GF-D8 (cell line): ENCODE results near the gene ZFP57.
"Not testable (repeated sequence)": the region's sequence is repeated elsewhere in the genome, so short reads cannot be mapped to it uniquely, and the experiment has no call there.

Source experiments
- DNase-seq: peaks from one replicate; lab custom pipeline; 2025; lab: John Stamatoyannopoulos, UW

Gene ZFP57

DNA sequence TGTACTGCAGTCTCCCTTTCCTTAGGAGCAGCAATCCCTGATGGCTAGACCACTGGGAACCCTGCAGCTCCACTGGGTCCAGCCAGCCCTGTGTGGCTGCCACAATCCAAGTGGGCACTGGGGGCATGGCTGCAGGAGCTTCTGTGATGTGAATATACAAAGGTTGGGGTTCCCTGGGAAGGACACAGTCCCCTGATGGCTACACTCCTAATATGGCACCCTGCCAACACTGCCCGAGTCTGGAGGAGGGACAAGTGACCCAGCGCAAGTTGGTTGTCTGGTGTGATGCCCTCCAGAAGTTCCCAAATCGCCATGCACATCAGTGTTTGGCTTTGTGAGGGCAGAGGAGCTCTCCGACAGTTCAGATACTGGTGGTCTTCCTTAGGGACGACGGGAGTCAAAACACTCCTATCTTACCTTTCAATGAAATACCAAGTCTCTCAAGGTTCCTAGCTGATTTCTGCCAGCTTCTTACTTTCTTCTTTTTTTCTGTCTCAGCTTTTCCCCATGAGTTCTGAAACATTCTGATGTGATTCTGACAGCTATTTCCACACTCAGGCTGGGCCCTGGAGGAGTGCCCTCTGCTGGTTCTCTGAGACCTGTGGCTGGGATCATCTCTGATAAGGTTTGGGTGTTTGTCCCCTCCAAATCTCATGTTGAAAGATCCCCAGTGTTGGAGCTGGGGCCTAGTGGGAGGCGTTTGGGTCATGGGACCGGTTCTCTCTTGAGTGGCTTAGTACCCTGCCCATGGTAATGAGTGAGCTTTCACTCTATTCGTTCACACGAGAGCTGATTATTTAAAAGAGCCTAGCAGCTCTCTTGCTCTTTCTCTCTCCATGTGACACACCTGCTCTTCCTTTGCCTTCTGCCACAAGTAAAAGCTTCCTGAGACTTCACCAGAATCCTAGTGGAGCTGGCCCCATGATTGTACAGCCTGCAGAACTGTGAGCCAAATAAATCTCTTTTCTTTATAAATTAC lies 15.5 kb upstream of the ZFP57 start:
- DNase-seq = no peak

DNA sequence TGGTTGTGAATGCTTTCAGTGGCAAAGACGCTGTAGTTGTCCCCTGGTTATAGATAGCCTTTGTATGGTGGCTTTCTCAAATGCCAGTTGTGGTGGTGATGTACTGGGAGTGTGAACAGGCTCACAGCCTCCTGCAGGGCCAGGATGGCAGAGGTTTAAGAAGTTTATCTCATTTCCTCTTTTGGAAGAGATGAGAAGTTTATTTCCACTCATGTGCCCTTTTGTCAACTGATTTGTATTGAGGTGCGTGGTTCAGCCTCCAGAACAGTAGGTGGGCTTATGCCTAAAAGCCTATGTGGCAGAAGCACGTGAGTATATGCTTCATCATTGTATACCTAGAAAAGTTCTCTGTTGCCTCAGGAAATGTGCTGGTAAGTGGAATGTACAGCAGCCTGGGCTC lies 13.7 kb upstream of the ZFP57 start:
- no peak for DNase-seq

GRCh38 chr6:29685718-29686326 lies 4.9 kb upstream of the ZFP57 start:
- no peak for DNase-seq

DNA sequence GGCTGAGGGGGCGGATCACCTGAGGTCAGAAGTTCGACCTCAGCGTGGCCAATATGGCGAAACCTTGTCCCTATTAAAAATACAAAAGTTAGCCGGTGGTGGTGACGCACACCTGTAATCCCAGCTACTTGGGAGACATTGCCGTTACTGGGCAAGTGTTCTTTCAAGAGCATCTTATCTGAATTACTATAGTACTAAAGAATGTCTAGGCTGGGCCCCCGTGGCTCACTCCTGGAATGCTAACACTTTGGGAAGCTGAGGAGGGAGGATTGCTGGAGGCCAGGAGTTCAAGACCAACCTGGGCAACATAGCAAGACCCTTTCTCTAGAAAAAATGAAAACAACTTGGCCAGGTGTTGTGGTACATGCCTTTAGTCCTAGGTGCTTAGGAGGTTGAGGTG lies 859 bp upstream of the ZFP57 start:
- no peak for DNase-seq

- DNase-seq = no peak
Measured at GRCh38 chr6:29680416-29680815, 536 bp downstream of the ZFP57 start.

DNA sequence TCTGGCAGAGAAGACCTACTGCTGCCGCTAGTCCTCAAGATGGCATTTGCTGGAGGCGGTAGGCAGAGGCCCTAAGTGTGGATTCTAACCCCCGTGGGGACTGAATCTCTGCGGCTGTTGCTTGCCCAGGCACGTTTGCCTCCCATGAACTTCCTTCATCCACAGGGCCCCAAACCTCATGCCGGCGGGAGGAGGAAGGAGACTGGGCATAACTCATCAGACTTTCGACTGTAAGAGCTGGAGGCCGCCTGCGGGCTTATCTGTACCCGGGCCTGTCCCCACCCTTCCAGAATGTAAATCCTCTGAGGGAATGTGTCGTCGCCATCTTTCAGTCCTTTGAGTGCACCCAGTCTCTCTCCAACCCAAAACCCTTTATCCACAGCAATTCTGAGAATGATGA lies 990 bp downstream of the ZFP57 start:
- DNase-seq = no peak

- no peak for DNase-seq
Measured at GRCh38 chr6:29678114-29678513, 2.8 kb downstream of the ZFP57 start.

- DNase-seq = no peak
Measured at GRCh38 chr6:29676981-29677601, 3.9 kb downstream of the ZFP57 start.

DNA sequence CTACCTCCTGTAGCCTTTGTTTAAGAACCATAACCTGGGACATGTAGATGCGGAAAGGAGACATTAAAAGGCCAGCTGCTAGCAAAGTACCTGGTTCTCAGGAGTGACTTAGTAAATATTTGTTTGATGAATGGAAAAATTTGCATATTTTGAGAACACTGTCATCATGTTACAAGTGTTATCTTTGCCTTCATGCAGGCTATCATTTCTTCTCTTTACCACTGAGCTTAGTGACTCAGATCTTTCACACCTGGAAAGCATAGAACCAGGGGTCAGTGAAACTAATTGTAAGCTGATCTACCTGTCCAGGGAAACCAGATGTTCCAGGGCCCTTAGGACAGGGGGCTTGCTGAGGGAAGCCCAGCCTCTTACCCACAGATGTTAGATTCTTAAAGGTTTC lies 5.4 kb downstream of the ZFP57 start:
- no peak for DNase-seq

DNA sequence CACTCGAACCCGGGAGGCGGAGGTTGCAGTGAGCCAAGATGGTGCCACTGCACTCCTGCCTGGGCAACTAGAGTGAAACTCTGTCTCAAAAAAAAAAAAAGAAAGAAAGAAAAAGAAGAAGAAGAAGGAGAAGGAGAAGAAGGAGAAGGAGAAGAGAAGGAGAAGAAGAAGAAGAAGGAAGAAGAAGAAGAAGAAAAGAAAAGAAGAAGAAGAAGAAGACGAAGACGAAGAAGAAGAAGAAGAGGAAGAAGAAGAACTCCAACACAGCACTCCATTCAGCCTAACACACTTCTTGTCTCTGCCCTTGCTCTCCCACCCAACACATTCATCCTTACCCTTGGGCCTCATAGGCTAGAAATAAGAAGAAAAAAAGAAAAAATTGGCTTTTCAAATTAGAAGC lies 6.9 kb downstream of the ZFP57 start:
- DNase-seq = no peak

DNA sequence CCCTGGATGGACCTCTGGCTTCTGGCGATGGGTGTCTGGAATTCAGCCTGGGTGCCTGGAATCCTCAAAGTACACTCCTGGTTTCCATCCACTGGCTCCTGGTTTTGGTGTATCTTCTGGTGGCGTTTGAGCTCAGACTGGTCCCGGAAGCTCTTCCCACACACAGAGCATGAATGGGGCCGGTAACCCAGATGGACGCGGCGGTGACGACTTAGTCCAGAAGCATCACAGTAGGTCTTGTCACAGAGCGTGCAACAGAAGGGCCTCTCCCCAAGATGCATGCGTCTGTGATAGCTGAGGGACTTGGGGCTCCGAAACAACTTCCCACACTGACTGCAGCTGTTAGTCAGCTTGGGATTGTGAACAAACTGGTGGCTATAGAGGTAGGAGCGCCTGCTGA lies 7.8 kb downstream of the ZFP57 start:
- no peak for DNase-seq

DNA sequence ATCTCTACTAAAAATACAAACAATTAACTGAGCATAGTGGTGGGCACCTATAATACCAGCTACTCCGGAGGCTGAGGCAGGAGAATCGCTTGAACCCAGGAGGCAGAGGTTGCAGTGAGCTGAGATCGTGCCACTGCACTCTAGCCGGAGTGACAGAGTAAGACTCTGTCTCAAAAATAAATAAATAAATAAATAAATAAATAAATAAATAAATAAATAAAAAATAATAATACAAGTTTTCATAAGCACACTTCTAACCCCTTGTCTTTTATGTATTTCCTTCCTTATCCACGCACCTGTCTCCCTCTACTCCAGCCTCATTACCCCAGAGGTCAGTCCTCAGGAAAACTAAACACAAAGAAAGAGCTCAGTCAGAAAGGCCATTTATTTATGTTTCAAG lies 8.8 kb downstream of the ZFP57 start:
- DNase-seq = not testable (repeated sequence)

- no peak for DNase-seq
Measured at GRCh38 chr6:29671026-29671425, 9.9 kb downstream of the ZFP57 start.

GRCh38 chr6:29667158-29667557 lies 13.8 kb downstream of the ZFP57 start:
- DNase-seq = no peak

- no peak for DNase-seq
Measured at GRCh38 chr6:29666826-29667130, 14.2 kb downstream of the ZFP57 start.

GRCh38 chr6:29665942-29666825 lies 14.8 kb downstream of the ZFP57 start:
- no peak for DNase-seq

- no peak for DNase-seq
Measured at GRCh38 chr6:29663300-29664042, 17.5 kb downstream of the ZFP57 start.

DNA sequence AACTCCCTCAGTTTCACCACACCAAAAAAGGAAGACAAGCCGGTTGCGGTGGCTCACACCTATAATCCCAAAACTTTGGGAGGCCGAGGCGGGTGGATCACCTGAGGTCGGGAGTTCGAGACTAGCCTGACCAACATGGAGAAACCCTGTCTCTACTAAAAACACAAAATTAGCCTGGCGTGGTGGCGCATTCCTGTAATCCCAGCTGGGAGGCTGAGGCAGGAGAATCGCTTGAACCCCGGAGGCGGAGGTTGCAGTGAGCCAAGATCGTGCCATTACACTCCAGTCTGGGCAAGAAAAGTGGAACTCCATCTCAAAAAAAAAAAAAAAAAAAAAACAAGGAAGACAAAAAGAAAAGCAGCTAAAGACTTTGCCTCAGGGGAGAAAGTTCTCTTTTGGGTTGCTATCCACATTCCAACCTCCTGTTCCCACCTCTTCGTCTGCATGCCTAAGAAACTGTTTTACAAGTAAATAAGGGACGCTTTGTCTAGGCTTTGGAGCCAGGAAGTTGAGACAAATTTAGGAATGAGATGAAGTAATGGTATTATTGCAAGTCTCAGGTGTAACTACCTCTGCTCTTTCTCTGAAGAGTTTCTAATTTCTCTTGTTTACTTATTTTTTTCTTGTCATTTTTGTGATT lies 19.3 kb downstream of the ZFP57 start:
- DNase-seq = not testable (repeated sequence)

DNA sequence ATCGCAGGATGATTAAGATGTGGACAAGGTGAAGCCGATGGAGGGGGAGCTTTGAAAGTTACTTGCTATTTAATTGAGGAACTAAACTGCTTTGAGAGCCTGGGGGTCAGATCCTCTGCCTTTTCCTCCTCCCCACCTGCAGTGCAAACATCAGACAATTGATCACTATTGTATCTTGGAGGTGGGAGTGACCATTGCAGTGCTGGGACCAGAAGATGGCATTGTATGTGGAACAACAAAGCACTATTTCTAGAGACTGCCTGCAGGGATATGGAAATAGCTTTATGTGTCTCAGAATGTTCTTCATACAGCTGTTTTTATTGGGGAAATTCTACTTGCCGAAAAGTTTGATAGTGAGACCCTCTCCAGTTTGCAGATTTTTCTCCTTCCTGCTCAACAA lies 19.9 kb downstream of the ZFP57 start:
- no peak for DNase-seq

- DNase-seq = no peak
Measured at GRCh38 chr6:29656798-29657197, 24.2 kb downstream of the ZFP57 start, which contains the start of gene MOG. MOG (plus strand) TSS chr6:29657092; CDS start chr6:29657210, 118 bp downstream.

DNA sequence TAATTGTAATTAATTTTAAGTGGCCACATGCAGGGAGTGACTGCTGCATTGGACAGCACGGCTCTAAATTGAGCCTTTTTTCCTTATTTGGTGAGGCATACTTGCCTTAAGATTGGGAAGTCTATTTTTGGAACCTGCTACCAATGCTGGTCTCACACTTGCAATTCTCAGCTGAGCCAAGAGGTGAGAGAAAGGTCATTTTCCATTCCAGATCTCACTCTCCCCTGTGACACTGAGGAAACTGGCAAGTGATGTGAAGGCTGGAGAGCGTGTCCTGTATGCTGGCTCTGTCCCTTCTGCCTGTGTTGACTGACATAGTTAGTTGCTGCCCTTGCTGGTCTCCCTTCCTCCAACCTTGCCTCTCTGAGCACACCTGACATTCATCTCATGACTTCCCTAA lies 24.8 kb downstream of the ZFP57 start:
- DNase-seq = no peak
